GM19043 (cell line): ENCODE measurements around the gene AFF3.
"Not testable (repeated sequence)": the region's sequence is repeated elsewhere in the genome, so short reads cannot be mapped to it uniquely, and the experiment has no call there.

Experiments
- ATAC-seq: cut with Tn5 transposase; IDR thresholded peaks from one replicate; pipeline ENCODE4 v1.9.1; 2021; ENCODE audit warnings: low read depth; ENCODE audit not compliant: unreplicated experiment

The AFF3 gene

GRCh38 chr2:99775585-99775984 lies 366.8 kb downstream of the AFF3 start:
- no peak for ATAC-seq

GRCh38 chr2:99773642-99774041 lies 368.7 kb downstream of the AFF3 start:
- not testable (repeated sequence) for ATAC-seq

- ATAC-seq, result no peak
Measured at GRCh38 chr2:99772591-99773331, 369.6 kb downstream of the AFF3 start.

- no peak for ATAC-seq
Measured at GRCh38 chr2:99771681-99772333, 370.6 kb downstream of the AFF3 start.

- ATAC-seq, result no peak
Measured at GRCh38 chr2:99770876-99771275, 371.5 kb downstream of the AFF3 start.

GRCh38 chr2:99765731-99766318 lies 376.6 kb downstream of the AFF3 start:
- ATAC-seq, result no peak

- ATAC-seq, result no peak
Measured at GRCh38 chr2:99763764-99764163, 378.6 kb downstream of the AFF3 start.

GRCh38 chr2:99762714-99763113 lies 379.7 kb downstream of the AFF3 start:
- ATAC-seq, result no peak

- ATAC-seq, result no peak
Measured at GRCh38 chr2:99757611-99758114, 384.7 kb downstream of the AFF3 start.

GRCh38 chr2:99756059-99756458 lies 386.3 kb downstream of the AFF3 start:
- no peak for ATAC-seq

GRCh38 chr2:99754210-99754609 lies 388.2 kb downstream of the AFF3 start:
- no peak for ATAC-seq

- ATAC-seq, result no peak
Measured at GRCh38 chr2:99753505-99753904, 388.9 kb downstream of the AFF3 start.

GRCh38 chr2:99748344-99748743 lies 394.0 kb downstream of the AFF3 start:
- no peak for ATAC-seq

- no peak for ATAC-seq
Measured at GRCh38 chr2:99747842-99748241, 394.5 kb downstream of the AFF3 start.

- no peak for ATAC-seq
Measured at GRCh38 chr2:99743146-99743545, 399.2 kb downstream of the AFF3 start.

- ATAC-seq, result no peak
Measured at GRCh38 chr2:99737537-99737936, 404.9 kb downstream of the AFF3 start.

GRCh38 chr2:99735753-99736152 lies 406.6 kb downstream of the AFF3 start:
- no peak for ATAC-seq

GRCh38 chr2:99735314-99735713 lies 407.1 kb downstream of the AFF3 start:
- ATAC-seq, result not testable (repeated sequence)

GRCh38 chr2:99734236-99734635 lies 408.2 kb downstream of the AFF3 start:
- no peak for ATAC-seq

- ATAC-seq, result no peak
Measured at GRCh38 chr2:99729104-99730025, 413.0 kb downstream of the AFF3 start.

GRCh38 chr2:99728166-99728565 lies 414.2 kb downstream of the AFF3 start:
- no peak for ATAC-seq
